COLO829 (cell line): ENCODE data around the gene ADAT3.
A peak's percentile ranks its signal among the peaks of the same experiment; 100 is the strongest.

Source experiments
- DNase-seq: peaks from one replicate; pipeline ENCODE4 v3.0.0; 2012; ENCODE audit warnings: low spot score

ADAT3 gene

GRCh38 chr19:1905110-1905862 is at the start of gene ADAT3, which contains the start of gene SCAMP4:
ADAT3 (plus strand) TSS chr19:1905399; CDS start chr19:1912048, 6,649 bp downstream.
SCAMP4 (plus strand) TSS chr19:1905399; CDS start chr19:1915020, 9,621 bp downstream.
- peak; percentile 96 for DNase-seq

GRCh38 chr19:1855828-1856255 is 49.4 kb upstream of the ADAT3 start:
- no peak for DNase-seq

- DNase-seq, result no peak
Observed at GRCh38 chr19:1856345-1856697, 48.9 kb upstream of the ADAT3 start.

GRCh38 chr19:1856698-1857603 is 48.2 kb upstream of the ADAT3 start:
- peak; percentile 62 for DNase-seq

- no peak for DNase-seq
Observed at GRCh38 chr19:1857648-1858326, 47.4 kb upstream of the ADAT3 start.

- DNase-seq, result no peak
Observed at GRCh38 chr19:1858412-1859081, 46.7 kb upstream of the ADAT3 start.

- no peak for DNase-seq
Observed at GRCh38 chr19:1859331-1859781, 45.8 kb upstream of the ADAT3 start.

GRCh38 chr19:1860042-1860775 is 45.0 kb upstream of the ADAT3 start:
- peak; percentile 62 for DNase-seq

GRCh38 chr19:1860821-1861598 is 44.2 kb upstream of the ADAT3 start:
- DNase-seq, result no peak

- DNase-seq, result no peak
Observed at GRCh38 chr19:1861599-1862031, 43.6 kb upstream of the ADAT3 start.

GRCh38 chr19:1862068-1862423 is 43.2 kb upstream of the ADAT3 start:
- no peak for DNase-seq

- no peak for DNase-seq
Observed at GRCh38 chr19:1862424-1863327, 42.5 kb upstream of the ADAT3 start.

- no peak for DNase-seq
Observed at GRCh38 chr19:1863328-1863637, 41.9 kb upstream of the ADAT3 start, which contains the start of gene KLF16. KLF16 (minus strand) TSS chr19:1863579; CDS start chr19:1863497, 82 bp downstream.

- peak; percentile 94 for DNase-seq
Observed at GRCh38 chr19:1863638-1864479, 41.3 kb upstream of the ADAT3 start.

GRCh38 chr19:1864480-1865171 is 40.6 kb upstream of the ADAT3 start:
- DNase-seq, result no peak

GRCh38 chr19:1865172-1866010 is 39.8 kb upstream of the ADAT3 start:
- no peak for DNase-seq
